GM08714 (cell line): Measurements from ENCODE around the gene TMEM143.
"Not testable (repeated sequence)": the region's sequence is repeated elsewhere in the genome, so short reads cannot be mapped to it uniquely, and the experiment has no call there.

Source experiments
- H3K4me3 ChIP-seq: fragments of 200-500 bp; sonication (Bioruptor generic); 2 replicates; pipeline ENCODE4 v1.5.1; 2014; ENCODE audit warnings: mild to moderate bottlenecking, low read length, inconsistent platforms
- ZNF274 ChIP-seq: IDR thresholded peaks from 2 replicates; pipeline ENCODE4 v1.6.1; 2012; ENCODE audit warnings: mild to moderate bottlenecking, low read depth, low read length

The TMEM143 gene

DNA sequence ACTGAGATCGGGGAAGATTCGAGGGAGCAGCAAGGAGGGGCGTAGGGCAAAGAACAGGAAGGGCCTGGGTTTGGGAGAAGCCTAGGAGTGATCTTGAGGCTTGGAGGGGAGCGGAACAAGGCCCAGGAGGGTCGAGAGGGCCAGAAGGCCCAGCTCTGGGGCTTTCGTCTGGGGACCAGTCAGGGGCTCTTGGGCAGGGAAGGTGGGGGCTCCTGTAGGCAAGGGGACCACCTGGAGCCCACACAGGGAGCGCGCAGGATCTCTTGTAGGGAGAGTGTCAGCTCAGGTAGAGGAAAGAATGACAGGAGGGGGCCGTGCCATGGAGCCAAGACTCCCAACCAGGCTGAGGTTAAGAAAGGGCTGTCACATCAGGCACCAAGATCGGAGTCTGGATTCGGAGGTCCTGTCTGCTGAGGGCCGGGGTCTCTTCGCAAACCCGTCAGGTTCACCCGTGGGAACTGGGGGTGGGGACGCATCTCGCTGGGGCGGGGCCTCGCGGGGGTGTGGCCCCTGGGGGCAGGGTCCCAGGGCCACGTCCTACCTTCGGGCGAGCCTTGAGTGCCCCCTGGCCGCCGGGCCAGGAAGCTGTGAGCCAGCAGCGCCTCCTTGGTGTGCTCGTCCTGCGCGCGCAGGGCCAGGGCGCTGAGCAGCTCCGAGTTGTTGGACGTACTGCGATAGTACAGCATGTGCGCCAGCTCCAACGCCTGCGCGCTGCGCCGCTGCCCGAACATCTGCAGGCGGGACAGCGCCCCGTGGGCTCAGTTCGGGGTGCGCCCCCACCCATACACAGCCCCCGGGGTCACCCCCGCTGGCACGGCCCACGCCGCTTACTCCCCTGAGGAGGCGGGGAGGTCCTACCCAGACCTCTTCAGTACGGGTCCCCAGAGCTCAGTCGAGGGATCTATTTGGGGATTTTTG is 30.0 kb downstream of the TMEM143 start:
- TF ChIP-seq ZNF274: no peak

GRCh38 chr19:48332662-48333466 is 30.9 kb downstream of the TMEM143 start:
- TF ChIP-seq ZNF274: no peak
- peak overlapping the region; percentile 61 for H3K4me3 ChIP-seq

More for the DNA sequence above, 30.0 kb downstream of the TMEM143 start:
- peak overlapping the region; percentile 61 for H3K4me3 ChIP-seq

DNA sequence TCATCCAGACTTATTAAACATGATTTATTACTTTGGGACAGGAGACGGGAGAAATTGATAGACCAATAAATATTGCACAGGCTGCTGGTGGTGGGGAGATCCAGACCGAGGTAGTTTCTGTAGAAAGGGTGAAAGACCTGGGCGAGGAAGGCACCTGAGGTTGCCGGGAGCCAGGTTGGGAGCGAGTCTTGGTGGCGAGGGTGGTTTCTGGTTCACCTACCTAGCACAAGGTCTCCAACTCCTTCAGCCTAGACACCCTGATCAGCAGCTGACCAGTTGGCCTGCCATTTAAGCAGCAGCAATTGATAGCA is 31.4 kb downstream of the TMEM143 start:
- TF ChIP-seq ZNF274: no peak
- H3K4me3 ChIP-seq: peak overlapping the region; percentile 47; the same call in 1 of the 2 replicates

DNA sequence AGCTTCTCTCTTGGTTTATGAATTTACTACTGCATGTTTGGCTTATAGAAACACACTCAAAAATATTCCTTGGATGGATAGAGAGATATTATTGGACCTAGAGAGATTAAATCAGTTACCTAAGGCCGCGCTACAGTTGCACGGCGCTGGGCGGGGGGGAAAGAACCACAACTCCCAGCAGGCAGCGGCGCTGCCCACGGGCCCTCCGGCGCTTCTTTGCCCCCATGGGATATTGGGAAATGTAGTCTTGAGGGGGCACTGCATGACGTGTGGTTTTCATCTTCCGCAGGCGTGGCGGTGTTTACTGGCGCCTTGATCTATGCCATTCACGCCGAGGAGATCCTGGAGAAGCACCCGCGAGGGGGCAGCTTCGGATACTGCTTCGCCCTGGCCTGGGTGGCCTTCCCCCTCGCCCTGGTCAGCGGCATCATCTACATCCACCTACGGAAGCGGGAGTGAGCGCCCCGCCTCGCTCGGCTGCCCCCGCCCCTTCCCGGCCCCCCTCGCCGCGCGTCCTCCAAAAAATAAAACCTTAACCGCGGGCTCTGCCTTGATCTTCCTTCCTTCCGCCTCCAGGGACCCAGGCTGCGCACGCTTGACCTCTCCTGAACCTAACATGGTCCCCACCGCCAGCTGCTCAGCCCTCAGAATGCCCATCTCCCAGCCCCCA is 33.6 kb downstream of the TMEM143 start:
- H3K4me3 ChIP-seq: peak overlapping the region; percentile 31; the same call in 1 of the 2 replicates
- TF ChIP-seq ZNF274: no peak

DNA sequence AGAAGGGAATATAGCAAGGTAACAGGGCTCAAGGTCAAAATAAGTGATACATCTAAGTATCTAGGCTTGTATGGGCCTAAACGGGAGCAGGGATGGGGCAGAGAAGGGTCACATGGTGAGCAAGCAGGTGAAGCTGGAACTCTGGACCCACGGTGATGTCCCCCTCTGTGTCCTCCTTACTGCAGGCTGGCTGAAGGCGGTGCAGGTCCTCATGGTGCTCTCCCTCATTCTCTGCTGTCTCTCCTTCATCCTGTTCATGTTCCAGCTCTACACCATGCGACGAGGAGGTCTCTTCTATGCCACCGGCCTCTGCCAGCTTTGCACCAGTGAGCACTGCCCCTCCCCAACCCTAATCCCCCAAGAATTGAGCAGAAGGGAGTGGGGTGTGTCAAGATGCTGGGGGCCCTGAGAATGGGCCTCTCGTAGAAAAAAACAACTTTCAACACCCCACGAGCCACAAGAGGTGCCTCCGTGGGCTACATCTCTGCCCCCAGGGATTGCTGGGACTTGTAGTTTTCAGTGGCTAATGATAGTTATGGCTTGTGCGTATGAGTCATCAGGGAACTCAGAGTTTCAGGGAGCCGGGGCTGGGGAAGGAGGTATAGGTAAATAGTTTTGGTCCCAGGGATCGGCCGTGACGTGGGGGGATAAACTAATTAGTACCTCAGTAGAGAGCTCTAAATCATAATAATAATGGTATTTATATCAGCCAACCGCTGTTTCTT is 34.4 kb downstream of the TMEM143 start:
- TF ChIP-seq ZNF274: no peak
- H3K4me3 ChIP-seq: peak overlapping the region; percentile 5; the same call in 1 of the 2 replicates

DNA sequence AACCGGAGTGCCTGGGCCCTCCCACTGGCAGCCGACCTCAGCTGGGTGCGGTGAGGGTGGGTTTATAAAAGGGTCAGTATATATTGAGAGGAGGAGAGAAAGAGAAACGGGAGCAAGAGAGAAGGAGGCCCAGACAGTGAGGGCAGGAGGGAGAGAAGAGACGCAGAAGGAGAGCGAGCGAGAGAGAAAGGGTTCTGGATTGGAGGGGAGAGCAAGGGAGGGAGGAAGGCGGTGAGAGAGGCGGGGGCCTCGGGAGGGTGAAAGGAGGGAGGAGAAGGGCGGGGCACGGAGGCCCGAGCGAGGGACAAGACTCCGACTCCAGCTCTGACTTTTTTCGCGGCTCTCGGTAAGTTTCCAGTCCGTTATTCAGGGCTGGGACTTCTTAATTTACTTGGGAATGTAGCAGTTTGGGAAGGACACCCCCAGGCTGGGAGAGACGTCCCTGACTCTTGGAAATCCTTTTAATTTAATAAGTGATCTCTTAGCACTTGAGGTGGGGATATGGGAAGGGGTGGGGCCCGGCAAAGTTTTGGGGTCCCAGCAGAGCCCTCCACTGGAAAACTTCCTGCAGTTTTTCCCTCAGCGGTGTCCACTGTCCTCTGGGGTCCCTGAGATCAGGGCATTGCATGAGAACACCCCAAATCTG is 38.4 kb downstream of the TMEM143 start, which contains the start of gene EMP3:
TSS of gene EMP3 (plus strand) at position 288 of the 646 bp plus-strand sequence. CDS start 1,293 bp downstream, outside the sequence.
- no peak for TF ChIP-seq ZNF274
- peak within 1 kb of the TSS; percentile 69 for H3K4me3 ChIP-seq

DNA sequence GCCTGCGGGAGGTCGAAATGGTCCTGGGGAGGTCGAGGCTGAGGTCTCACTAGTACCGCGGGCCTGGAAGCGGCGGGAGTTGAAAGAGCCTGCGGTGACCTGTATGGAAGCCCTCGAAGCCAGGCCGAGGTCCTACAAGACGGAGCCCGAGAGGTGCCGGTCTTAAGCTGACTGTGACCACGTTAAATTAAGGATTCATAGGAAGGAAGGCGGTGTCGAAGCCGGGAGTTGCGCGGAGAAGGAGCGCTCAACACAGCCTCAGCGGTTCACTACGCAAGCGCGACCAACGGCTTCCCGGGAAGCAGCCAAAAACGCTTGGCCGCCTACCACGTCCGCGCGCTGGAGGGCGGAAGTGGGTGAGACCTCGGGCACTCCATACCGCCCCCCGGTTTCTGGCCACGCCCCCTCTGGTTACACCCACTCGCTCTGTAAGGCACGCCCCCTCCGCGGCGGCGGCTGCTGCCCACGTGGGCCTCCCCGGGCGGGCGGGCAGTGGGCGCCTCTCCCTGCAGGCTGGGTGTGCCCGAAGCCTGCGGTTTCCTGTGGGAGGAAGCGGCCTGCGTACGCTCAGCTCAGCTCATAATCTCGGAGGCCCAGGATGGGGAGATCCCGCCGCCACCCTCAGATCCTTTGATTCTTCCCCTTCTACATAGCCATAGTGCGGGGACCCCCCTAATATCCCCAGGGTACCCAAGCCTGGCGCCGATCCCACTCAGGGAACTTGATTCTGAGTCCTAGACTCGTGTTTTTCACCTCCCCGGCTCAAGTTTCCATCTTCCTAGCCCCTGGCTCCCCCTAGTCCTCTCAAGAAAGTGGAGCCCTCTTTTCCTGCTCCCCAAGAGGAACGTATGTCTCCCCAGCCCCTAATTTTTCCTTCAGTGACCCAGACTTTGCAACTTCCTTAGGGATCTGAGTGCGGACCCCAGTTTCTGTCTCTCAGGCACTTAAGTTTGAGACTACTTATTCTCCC is 41.8 kb downstream of the TMEM143 start:
- no peak for TF ChIP-seq ZNF274
- peak overlapping the region; percentile 66; the same call in 1 of the 2 replicates for H3K4me3 ChIP-seq

DNA sequence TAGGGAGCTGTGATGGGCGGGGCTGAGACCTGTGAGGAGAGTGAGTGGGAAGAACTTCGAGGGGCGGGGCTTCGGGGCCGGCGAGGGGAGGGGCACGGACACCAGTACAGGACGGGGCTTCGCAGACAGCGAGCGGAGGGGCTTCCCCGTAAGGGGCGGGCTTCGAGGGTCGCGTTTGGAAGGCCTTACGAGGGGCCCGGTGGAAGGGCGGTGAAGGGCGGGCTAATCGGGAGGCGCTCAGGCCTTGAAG is 42.4 kb downstream of the TMEM143 start:
- no peak for TF ChIP-seq ZNF274
- peak overlapping the region; percentile 66; the same call in 1 of the 2 replicates for H3K4me3 ChIP-seq

GRCh38 chr19:48319647-48320541 is 43.8 kb downstream of the TMEM143 start:
- TF ChIP-seq ZNF274: no peak
- no peak overlapping the region for H3K4me3 ChIP-seq

DNA sequence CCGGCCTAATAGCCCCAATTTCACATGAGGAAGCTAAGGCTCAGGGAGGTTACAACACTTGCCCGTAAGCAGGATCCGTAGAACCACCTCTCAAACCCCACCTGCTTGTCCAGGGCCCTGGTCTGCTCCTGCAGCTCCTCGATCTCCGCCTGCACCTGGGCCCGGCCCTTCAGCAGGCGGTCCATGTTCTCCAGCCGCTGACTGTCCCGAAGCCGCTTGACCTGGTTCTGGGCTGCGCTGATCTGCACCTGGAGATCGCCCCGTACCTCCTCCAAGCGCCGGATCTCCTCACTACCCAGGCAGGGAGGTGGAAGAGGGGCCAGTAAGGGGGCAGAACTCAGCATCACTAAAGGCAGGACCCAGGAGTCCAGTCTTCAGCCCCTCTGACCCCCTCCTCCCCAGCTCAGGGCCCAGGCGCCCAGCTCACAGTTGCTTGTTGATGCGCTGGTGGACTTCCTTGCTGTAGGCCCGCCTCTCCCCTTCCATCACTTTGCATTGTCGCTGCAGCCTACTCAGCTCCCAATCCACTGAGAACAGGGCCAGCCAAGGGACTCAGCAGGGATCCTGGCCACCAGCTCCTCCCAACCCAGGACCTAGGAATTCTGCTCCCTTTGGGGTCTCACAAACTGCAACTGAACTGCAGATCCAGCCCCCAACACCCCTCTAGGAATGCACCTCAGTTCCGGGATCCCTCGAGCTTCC is 45.3 kb downstream of the TMEM143 start:
- TF ChIP-seq ZNF274: no peak
- no peak overlapping the region for H3K4me3 ChIP-seq

- H3K4me3 ChIP-seq: not testable (repeated sequence)
These were observed 46.1 kb downstream of the TMEM143 start for GRCh38 chr19:48317708-48317960.
